CD4-positive, alpha-beta T cell (primary cell): ENCODE results near the gene SEPTIN11. TPM values are rescaled to one million over a fixed set of nuclear protein-coding genes. Genes with fewer than 3 reads are reported as not detected.
A peak's percentile ranks its signal among the peaks of the same experiment; 100 is the strongest.
"Not testable (repeated sequence)": the region's sequence is repeated elsewhere in the genome, so short reads cannot be mapped to it uniquely, and the experiment has no call there.

Source experiments
- ATAC-seq: fragments of 200-7000 bp; cut with Tn5 transposase; one replicate; pipeline ENCODE4 v1.10.0; 2022; ENCODE audit warnings: mild to moderate bottlenecking; ENCODE audit not compliant: poor library complexity
- CTCF ChIA-PET: fragments of 350-600 bp; sonication (Branson Sonifier 250); formaldehyde crosslinking; loops from one replicate; lab custom pipeline; 2021; ENCODE audit warnings: antibody characterized with exemption, inconsistent platforms; lab: Charles Lee
- POLR2A ChIA-PET: fragments of 350-600 bp; sonication (Branson Sonifier 250); formaldehyde crosslinking; loops from one replicate; lab custom pipeline; 2021; ENCODE audit warnings: antibody characterized with exemption, inconsistent platforms; lab: Charles Lee
- DNase-seq, 14 experiments: peaks; one replicate each; pipeline ENCODE4 v3.0.0-alpha.2; 2013 to 2020; ENCODE audit warnings: mixed read lengths in 2 of 14
- H3K27ac ChIP-seq, 2 donors: one replicate each; pipeline versions ENCODE4 v1.5.1 to v1.7.0; 2013; ENCODE audit warnings: low read length in 2 of 2, low read depth in 1 of 2, mild to moderate bottlenecking in 1 of 2
- H3K27me3 ChIP-seq, 2 experiments: 1 replicate in 1 of 2; 2 replicates in 1 of 2; pipeline versions ENCODE4 v1.6.1 to v1.7.0; 2013; ENCODE audit warnings: low read length in 2 of 2, control low read depth in 1 of 2, mild to moderate bottlenecking in 1 of 2, moderate library complexity in 1 of 2; ENCODE audit not compliant: insufficient read depth in 2 of 2, control insufficient read depth in 1 of 2
- H3K36me3 ChIP-seq: one replicate; pipeline ENCODE4 v1.6.1; 2013; ENCODE audit warnings: low read length, control low read depth; ENCODE audit not compliant: insufficient read depth
- H3K4me1 ChIP-seq: one replicate; pipeline ENCODE4 v1.6.1; 2013; ENCODE audit warnings: low read length, control low read depth; ENCODE audit not compliant: insufficient read depth
- H3K4me3 ChIP-seq: one replicate; pipeline ENCODE4 v1.5.1; 2013; ENCODE audit warnings: mild to moderate bottlenecking, low read length, moderate library complexity
- H3K9me3 ChIP-seq, 2 experiments: 1 replicate in 1 of 2; 2 replicates in 1 of 2; pipeline versions ENCODE4 v1.6.1 to v1.7.0; 2013; ENCODE audit warnings: low read length in 2 of 2, mild to moderate bottlenecking in 2 of 2, control low read depth in 1 of 2, moderate library complexity in 1 of 2; ENCODE audit not compliant: control insufficient read depth in 1 of 2, insufficient read depth in 1 of 2
- H3K27ac Mint-ChIP-seq: one replicate; pipeline ENCODE4 v1.8.0; 2020; ENCODE audit warnings: mixed read lengths
- H3K27me3 Mint-ChIP-seq: one replicate; pipeline ENCODE4 v1.8.0; 2021; ENCODE audit warnings: mixed read lengths
- H3K36me3 Mint-ChIP-seq: one replicate; pipeline ENCODE4 v1.8.0; 2021; ENCODE audit warnings: low read depth, mixed read lengths
- H3K4me1 Mint-ChIP-seq: one replicate; pipeline ENCODE4 v1.8.0; 2021; ENCODE audit warnings: low read depth, mixed read lengths
- H3K4me3 Mint-ChIP-seq: one replicate; pipeline ENCODE4 v1.8.0; 2020; ENCODE audit warnings: mild to moderate bottlenecking, mixed read lengths
- H3K9me3 Mint-ChIP-seq: one replicate; pipeline ENCODE4 v1.8.0; 2020; ENCODE audit warnings: mixed read lengths
- intact Hi-C, 2 experiments: fragments of 100-400 bp; cut with DNase I in 1 of 2; cut with micrococcal nuclease in 1 of 2; formaldehyde crosslinking; loops; one replicate each; pipeline versions ENCODE4 v1.15.1 to v1.9.0; 2023 to 2025; cut with DNase I, micrococcal nuclease
- total RNA-seq, 174 experiments: library from RNA in 2 of 174; stranded (reverse) in 2 of 174; gene quantifications; one replicate each; pipeline ENCODE4 v1.2.3 and lab custom pipeline; 2021 to 2026
- TF ChIP-seq, protein P1 (sequence below): fragments of 200-600 bp; IDR thresholded peaks from one replicate; pipeline ENCODE4 v1.8.0; 2022; ENCODE audit warnings: antibody characterized with exemption, mild to moderate bottlenecking

SEPTIN11 gene
- total RNA-seq, 2 experiments from 2014 or later: 8.1 to 9.4 TPM

DNA sequence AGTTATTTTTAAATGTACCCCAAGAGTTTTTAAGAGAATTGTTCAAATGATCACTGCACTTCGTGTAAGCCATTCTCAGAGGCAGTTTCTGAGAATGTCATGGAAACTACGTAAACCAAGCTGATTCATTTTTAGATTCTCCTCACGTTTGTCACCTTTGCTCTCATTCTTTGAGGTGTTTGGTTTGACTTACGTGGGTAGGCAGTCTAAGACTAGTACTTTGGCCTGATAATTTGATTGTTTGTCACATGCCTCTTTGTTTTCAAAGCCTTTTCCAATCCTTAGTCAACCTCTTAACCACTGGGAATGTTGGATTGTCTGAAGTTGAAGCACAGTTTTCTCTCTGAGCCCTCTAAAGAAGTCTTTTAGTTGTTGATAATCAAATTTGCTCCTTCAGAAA lies 10.5 kb downstream of the SEPTIN11 start:
- no peak overlapping the region for H3K27ac Mint-ChIP-seq
- H3K36me3 Mint-ChIP-seq: no peaks in the 10 kb centered on the region
- peaks cover 34% of the 10 kb centered on the region for H3K4me1 Mint-ChIP-seq
- Histone ChIP-seq H3K27me3 (no peaks in the 10 kb centered on the region), H3K4me3 (no peak overlapping the region), H3K4me1 (no peaks in the 10 kb centered on the region), H3K27ac (no peak overlapping the region), H3K36me3 (no peaks in the 10 kb centered on the region), H3K9me3 (no peaks in the 10 kb centered on the region)
- peak; percentile 41 for ATAC-seq
- no peaks in the 10 kb centered on the region for H3K9me3 Mint-ChIP-seq
- no peak overlapping the region for H3K4me3 Mint-ChIP-seq
- TF ChIP-seq, protein P1, sequence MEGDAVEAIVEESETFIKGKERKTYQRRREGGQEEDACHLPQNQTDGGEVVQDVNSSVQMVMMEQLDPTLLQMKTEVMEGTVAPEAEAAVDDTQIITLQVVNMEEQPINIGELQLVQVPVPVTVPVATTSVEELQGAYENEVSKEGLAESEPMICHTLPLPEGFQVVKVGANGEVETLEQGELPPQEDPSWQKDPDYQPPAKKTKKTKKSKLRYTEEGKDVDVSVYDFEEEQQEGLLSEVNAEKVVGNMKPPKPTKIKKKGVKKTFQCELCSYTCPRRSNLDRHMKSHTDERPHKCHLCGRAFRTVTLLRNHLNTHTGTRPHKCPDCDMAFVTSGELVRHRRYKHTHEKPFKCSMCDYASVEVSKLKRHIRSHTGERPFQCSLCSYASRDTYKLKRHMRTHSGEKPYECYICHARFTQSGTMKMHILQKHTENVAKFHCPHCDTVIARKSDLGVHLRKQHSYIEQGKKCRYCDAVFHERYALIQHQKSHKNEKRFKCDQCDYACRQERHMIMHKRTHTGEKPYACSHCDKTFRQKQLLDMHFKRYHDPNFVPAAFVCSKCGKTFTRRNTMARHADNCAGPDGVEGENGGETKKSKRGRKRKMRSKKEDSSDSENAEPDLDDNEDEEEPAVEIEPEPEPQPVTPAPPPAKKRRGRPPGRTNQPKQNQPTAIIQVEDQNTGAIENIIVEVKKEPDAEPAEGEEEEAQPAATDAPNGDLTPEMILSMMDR: no peak
- no peak for DNase-seq
- POLR2A ChIA-PET: no interaction called here
- H3K27me3 Mint-ChIP-seq: no peaks in the 10 kb centered on the region
- CTCF ChIA-PET: interaction anchor here (1.7 kb wide), 1 partner anchor 243 kb away, joined by 3 read pairs; no protein-coding TSS in a partner anchor
- intact Hi-C loops: no loop called here

DNA sequence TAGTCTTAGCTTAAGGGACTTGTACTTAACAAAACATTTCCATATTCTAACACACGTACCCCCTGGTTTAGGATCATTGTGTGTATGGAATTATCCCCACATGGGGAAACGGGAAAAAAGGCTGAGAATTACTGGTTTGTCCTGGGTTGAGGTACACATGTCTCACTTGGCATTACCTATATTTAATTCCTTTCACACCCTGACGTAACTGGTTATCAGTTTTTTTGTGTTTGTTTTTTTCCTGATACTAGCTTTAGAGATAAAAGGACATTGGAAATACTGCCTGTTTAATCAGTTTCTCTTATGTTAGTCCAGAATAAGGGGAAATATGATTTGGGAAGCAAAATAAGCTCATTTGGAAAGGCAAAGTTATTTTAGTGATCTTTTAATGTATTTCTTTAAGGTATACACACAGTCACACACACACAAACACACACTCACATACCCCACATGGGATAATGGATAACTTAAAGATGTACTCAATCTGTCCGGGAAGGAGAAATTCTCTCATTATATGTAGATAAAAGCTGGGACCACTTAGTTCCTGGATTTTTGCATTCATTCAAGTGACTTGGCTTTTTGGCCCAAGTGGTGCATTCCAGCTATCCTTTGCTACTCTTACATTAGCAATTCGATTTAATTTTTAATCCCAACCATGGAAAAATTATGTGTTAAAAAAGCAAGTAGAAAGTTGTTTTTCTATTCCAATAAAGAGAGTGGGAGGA lies 13.0 kb downstream of the SEPTIN11 start:
- Histone ChIP-seq H3K4me3 (no peak overlapping the region), H3K27me3 (no peaks in the 10 kb centered on the region), H3K36me3 (no peaks in the 10 kb centered on the region), H3K27ac (no peak overlapping the region), H3K9me3 (no peaks in the 10 kb centered on the region), H3K4me1 (no peaks in the 10 kb centered on the region)
- Mint-ChIP-seq H3K36me3 (no peaks in the 10 kb centered on the region), H3K27ac (no peak overlapping the region), H3K4me3 (no peak overlapping the region), H3K4me1 (peaks cover 28% of the 10 kb centered on the region), H3K27me3 (no peaks in the 10 kb centered on the region), H3K9me3 (no peaks in the 10 kb centered on the region)
- intact Hi-C loops: no loop called here
- ATAC-seq (no peak), DNase-seq (no peak)
- CTCF ChIA-PET: no interaction called here
- TF ChIP-seq, protein P1: no peak
- POLR2A ChIA-PET: interaction anchor here (0.6 kb wide), 1 partner anchor 67 kb away, joined by 5 read pairs; no protein-coding TSS in a partner anchor

DNA sequence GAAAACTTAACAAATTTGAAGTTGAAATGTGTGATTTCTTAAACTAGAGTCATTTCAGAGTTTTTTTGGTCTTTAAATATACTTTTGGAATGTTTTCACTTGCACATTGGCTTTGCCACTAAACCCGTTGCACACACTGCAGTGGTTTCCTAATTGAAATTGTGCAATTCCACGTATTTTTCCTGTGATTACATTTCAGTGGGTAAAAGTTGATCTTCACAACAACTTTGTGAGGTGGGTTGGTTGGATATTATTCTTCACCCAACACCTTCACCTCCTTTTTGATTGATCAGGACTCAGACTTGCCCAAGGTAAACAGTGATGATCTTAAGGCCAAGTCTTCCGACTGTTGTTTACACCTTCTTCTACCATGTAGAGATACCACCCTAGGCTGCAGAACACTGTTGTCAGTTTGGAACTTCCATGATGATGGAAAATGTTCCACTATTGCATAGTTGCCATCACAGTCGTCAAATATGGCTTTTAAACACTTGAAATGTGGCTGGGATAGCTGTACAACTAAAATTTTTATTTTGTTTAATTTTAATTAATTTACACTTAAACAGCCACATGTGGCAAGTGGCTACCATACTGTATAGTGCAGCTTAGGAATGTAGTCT lies 13.7 kb downstream of the SEPTIN11 start:
- CTCF ChIA-PET: no interaction called here
- POLR2A ChIA-PET: interaction anchor here (0.6 kb wide), 1 partner anchor 66 kb away, joined by 5 read pairs; no protein-coding TSS in a partner anchor
- H3K4me3 ChIP-seq: no peak overlapping the region
- no peaks in the 10 kb centered on the region for H3K27me3 Mint-ChIP-seq
- H3K4me1 ChIP-seq: no peaks in the 10 kb centered on the region
- H3K4me1 Mint-ChIP-seq: peaks cover 28% of the 10 kb centered on the region
- no peak overlapping the region for H3K27ac ChIP-seq
- no peak overlapping the region for H3K4me3 Mint-ChIP-seq
- no peaks in the 10 kb centered on the region for H3K9me3 Mint-ChIP-seq
- no peaks in the 10 kb centered on the region for H3K36me3 Mint-ChIP-seq
- H3K27me3 ChIP-seq: no peaks in the 10 kb centered on the region
- H3K36me3 ChIP-seq: no peaks in the 10 kb centered on the region
- intact Hi-C loops: no loop called here
- DNase-seq: no peak
- H3K27ac Mint-ChIP-seq: no peak overlapping the region
- no peaks in the 10 kb centered on the region for H3K9me3 ChIP-seq
- no peak for ATAC-seq
- TF ChIP-seq, protein P1: no peak

DNA sequence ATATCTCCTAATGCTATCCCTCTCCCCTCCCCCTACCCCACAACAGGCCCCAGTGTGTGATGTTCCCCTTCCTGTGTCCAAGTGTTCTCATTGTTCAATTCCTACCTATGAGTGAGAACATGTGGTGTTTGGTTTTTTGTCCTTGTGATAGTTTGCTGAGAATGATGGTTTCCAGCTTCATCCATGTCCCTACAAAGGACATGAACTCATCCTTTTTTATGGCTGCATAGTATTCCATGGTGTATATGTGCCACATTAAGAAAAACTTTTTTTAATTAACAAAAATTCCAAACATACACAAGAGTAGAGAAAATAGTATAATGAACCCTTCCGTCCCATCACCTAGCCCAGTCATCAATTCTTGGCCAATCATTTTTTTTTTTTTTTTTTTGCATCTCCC lies 14.4 kb downstream of the SEPTIN11 start:
- POLR2A ChIA-PET: interaction anchor here (0.7 to 1.2 kb wide), 2 partner anchors 11 to 43 kb away, joined by 3 to 6 read pairs; no protein-coding TSS in a partner anchor
- H3K27ac Mint-ChIP-seq: not testable (repeated sequence)

More for the DNA sequence above, 14.4 kb downstream of the SEPTIN11 start:
- H3K4me3 ChIP-seq, H3K9me3 ChIP-seq, H3K4me1 ChIP-seq, H3K36me3 Mint-ChIP-seq, H3K4me3 Mint-ChIP-seq, H3K27me3 ChIP-seq, CTCF ChIA-PET, H3K27me3 Mint-ChIP-seq, H3K27ac ChIP-seq, H3K9me3 Mint-ChIP-seq, H3K36me3 ChIP-seq, intact Hi-C loops, ATAC-seq, DNase-seq: not testable (repeated sequence)
- peaks cover 28% of the 10 kb centered on the region for H3K4me1 Mint-ChIP-seq
